WTC11 (cell line): ENCODE results near the gene CD46.

Experiments used
- ZNF219 ChIP-seq: sonication (generic); formaldehyde crosslinking; IDR thresholded peaks from 2 replicates; pipeline ENCODE4 v1.8.0; 2023; ENCODE audit warnings: missing genetic modification reagents, mild to moderate bottlenecking, borderline replicate concordance
- TF ChIP-seq, protein P1 (sequence below): fragments of 200-600 bp; IDR thresholded peaks from 2 replicates; pipeline ENCODE4 v1.8.0; 2022; ENCODE audit warnings: antibody characterized with exemption

DNA sequence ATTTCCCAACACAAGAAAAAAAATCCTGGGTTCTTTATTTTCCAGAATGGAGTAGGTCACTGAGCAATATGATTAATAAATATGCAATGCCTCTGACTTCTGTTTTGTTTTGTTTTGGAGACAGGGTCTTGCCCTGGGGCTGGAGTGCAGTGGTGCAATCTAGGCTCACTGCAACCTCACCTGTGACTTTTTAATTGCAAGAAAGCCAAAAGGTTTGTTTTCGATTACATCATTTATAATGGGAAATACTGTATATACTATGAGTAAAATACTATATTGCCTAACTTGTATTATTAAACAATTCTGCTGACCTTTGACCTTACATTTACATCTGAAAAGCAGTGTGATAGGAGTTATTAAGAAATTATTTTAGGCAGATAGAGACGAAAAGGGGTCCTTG, 11.6 kb upstream of the CD46 start:
- TF ChIP-seq, protein P1, sequence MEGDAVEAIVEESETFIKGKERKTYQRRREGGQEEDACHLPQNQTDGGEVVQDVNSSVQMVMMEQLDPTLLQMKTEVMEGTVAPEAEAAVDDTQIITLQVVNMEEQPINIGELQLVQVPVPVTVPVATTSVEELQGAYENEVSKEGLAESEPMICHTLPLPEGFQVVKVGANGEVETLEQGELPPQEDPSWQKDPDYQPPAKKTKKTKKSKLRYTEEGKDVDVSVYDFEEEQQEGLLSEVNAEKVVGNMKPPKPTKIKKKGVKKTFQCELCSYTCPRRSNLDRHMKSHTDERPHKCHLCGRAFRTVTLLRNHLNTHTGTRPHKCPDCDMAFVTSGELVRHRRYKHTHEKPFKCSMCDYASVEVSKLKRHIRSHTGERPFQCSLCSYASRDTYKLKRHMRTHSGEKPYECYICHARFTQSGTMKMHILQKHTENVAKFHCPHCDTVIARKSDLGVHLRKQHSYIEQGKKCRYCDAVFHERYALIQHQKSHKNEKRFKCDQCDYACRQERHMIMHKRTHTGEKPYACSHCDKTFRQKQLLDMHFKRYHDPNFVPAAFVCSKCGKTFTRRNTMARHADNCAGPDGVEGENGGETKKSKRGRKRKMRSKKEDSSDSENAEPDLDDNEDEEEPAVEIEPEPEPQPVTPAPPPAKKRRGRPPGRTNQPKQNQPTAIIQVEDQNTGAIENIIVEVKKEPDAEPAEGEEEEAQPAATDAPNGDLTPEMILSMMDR: no peak
- TF ChIP-seq ZNF219 (CRISPR knock-in tag): no peak
